HEK293 (cell line): ENCODE data around the gene PYCARD.
"Not testable (repeated sequence)": the region's sequence is repeated elsewhere in the genome, so short reads cannot be mapped to it uniquely, and the experiment has no call there.

ENCODE experiments used
- CTCF ChIA-PET: fragments of 350-600 bp; formaldehyde crosslinking; extraction: SDS; loops from one replicate; lab custom pipeline; 2021; ENCODE audit warnings: antibody characterized with exemption; lab: Yijun Ruan, JAX
- POLR2A ChIA-PET: fragments of 300-600 bp; formaldehyde crosslinking; extraction: SDS; loops from one replicate; lab custom pipeline; 2020; ENCODE audit warnings: antibody characterized with exemption, inconsistent platforms; lab: Yijun Ruan, JAX
- H3K27ac ChIP-seq: fragments of 200-500 bp; sonication (Bioruptor generic); 2 replicates; pipeline ENCODE4 v1.5.1; 2014; ENCODE audit warnings: low read depth, low read length, control low read depth, inconsistent platforms; ENCODE audit errors: extremely low read depth
- H3K36me3 ChIP-seq, 2 experiments: fragments of 200-500 bp in 1 of 2; sonication (Bioruptor generic) in 1 of 2; 1 replicate in 1 of 2; 2 replicates in 1 of 2; pipeline ENCODE4 v1.5.1; 2014 to 2017; ENCODE audit warnings: inconsistent platforms in 2 of 2, low read length in 2 of 2; ENCODE audit not compliant: control insufficient read depth in 2 of 2, insufficient read depth in 1 of 2
- H3K4me1 ChIP-seq: fragments of 200-500 bp; sonication (Bioruptor generic); 2 replicates; pipeline ENCODE4 v1.5.1; 2014; ENCODE audit warnings: mild to moderate bottlenecking, low read length, inconsistent platforms; ENCODE audit not compliant: control insufficient read depth, insufficient read depth
- H3K4me3 ChIP-seq: 2 replicates; pipeline ENCODE4 v1.5.1; 2011; ENCODE audit warnings: low read depth, mild to moderate bottlenecking, control low read depth, low read length, moderate library complexity
- H3K9me3 ChIP-seq: fragments of 200-500 bp; sonication (Bioruptor generic); 2 replicates; pipeline ENCODE4 v1.5.1; 2014; ENCODE audit warnings: low read depth, low read length, inconsistent platforms; ENCODE audit not compliant: control insufficient read depth, insufficient read depth
- BCL11A ChIP-seq: fragments of 450-650 bp; formaldehyde crosslinking; IDR thresholded peaks from 2 replicates; pipeline ENCODE4 v1.5.1; 2016; ENCODE audit warnings: low read depth, missing biosample characterization, missing genetic modification characterization
- MEIS1 ChIP-seq: sonication (generic); formaldehyde crosslinking; IDR thresholded peaks from 2 replicates; pipeline ENCODE4 v1.8.1; 2022; ENCODE audit warnings: missing genetic modification reagents, mild to moderate bottlenecking, borderline replicate concordance
- SCRT1 ChIP-seq: fragments of 450-650 bp; formaldehyde crosslinking; IDR thresholded peaks from 2 replicates; pipeline ENCODE4 v1.5.1; 2016; ENCODE audit warnings: missing biosample characterization, missing genetic modification characterization, borderline replicate concordance
- SETDB1 ChIP-seq: IDR thresholded peaks from one replicate; pipeline ENCODE4 v1.6.1; 2017; ENCODE audit warnings: mild to moderate bottlenecking, low read length, moderate library complexity, mixed read lengths; ENCODE audit not compliant: insufficient read length
- SP2 ChIP-seq: fragments of 450-650 bp; formaldehyde crosslinking; IDR thresholded peaks from 2 replicates; pipeline ENCODE4 v1.5.1; 2016; ENCODE audit warnings: missing biosample characterization, missing genetic modification characterization
- YY2 ChIP-seq: fragments of 450-650 bp; formaldehyde crosslinking; IDR thresholded peaks from 2 replicates; pipeline ENCODE4 v1.5.1; 2016; ENCODE audit warnings: missing biosample characterization, missing genetic modification characterization
- ZBTB21 ChIP-seq: fragments of 450-650 bp; formaldehyde crosslinking; IDR thresholded peaks from 2 replicates; pipeline ENCODE4 v1.5.1; 2017; ENCODE audit warnings: missing biosample characterization, missing genetic modification characterization
- ZBTB8A ChIP-seq: fragments of 450-650 bp; formaldehyde crosslinking; IDR thresholded peaks from 2 replicates; pipeline ENCODE4 v1.5.1; 2016; ENCODE audit warnings: missing biosample characterization, missing genetic modification characterization
- ZFHX2 ChIP-seq: fragments of 450-650 bp; formaldehyde crosslinking; conservative IDR thresholded peaks from 2 replicates; pipeline ENCODE4 v1.5.1; 2016; ENCODE audit warnings: missing biosample characterization, missing genetic modification characterization
- ZFP3 ChIP-seq: fragments of 450-650 bp; formaldehyde crosslinking; IDR thresholded peaks from 2 replicates; pipeline ENCODE4 v1.5.1; 2016; ENCODE audit warnings: low read depth, missing biosample characterization, missing genetic modification characterization
- ZNF10 ChIP-seq: fragments of 450-650 bp; formaldehyde crosslinking; IDR thresholded peaks from 2 replicates; pipeline ENCODE4 v1.5.1; 2017; ENCODE audit warnings: missing biosample characterization, missing genetic modification characterization
- ZNF121 ChIP-seq: fragments of 450-650 bp; formaldehyde crosslinking; IDR thresholded peaks from 2 replicates; pipeline ENCODE4 v1.5.1; 2016; ENCODE audit warnings: missing biosample characterization, missing genetic modification characterization
- ZNF157 ChIP-seq: fragments of 450-650 bp; formaldehyde crosslinking; IDR thresholded peaks from 2 replicates; pipeline ENCODE4 v1.5.1; 2016; ENCODE audit warnings: missing biosample characterization, missing genetic modification characterization
- ZNF214 ChIP-seq: fragments of 450-650 bp; formaldehyde crosslinking; IDR thresholded peaks from 2 replicates; pipeline ENCODE4 v1.5.1; 2017; ENCODE audit warnings: missing biosample characterization, mild to moderate bottlenecking, missing genetic modification characterization, borderline replicate concordance
- ZNF354C ChIP-seq: fragments of 450-650 bp; formaldehyde crosslinking; IDR thresholded peaks from 2 replicates; pipeline ENCODE4 v1.5.1; 2016; ENCODE audit warnings: missing biosample characterization, missing genetic modification characterization, low read depth, borderline replicate concordance
- ZNF362 ChIP-seq: fragments of 450-650 bp; formaldehyde crosslinking; IDR thresholded peaks from 2 replicates; pipeline ENCODE4 v1.5.1; 2016; ENCODE audit warnings: missing biosample characterization, missing genetic modification characterization
- ZNF398 ChIP-seq: fragments of 450-650 bp; formaldehyde crosslinking; IDR thresholded peaks from 2 replicates; pipeline ENCODE4 v1.5.1; 2017; ENCODE audit warnings: missing biosample characterization, missing genetic modification characterization
- ZNF426 ChIP-seq: fragments of 450-650 bp; formaldehyde crosslinking; IDR thresholded peaks from 2 replicates; pipeline ENCODE4 v1.5.1; 2017; ENCODE audit warnings: missing biosample characterization, missing genetic modification characterization, mild to moderate bottlenecking, inconsistent platforms, moderate library complexity
- ZNF433 ChIP-seq: fragments of 450-650 bp; formaldehyde crosslinking; IDR thresholded peaks from 2 replicates; pipeline ENCODE4 v1.5.1; 2016; ENCODE audit warnings: missing biosample characterization, missing genetic modification characterization, low read depth
- ZNF514 ChIP-seq: fragments of 450-650 bp; formaldehyde crosslinking; IDR thresholded peaks from 2 replicates; pipeline ENCODE4 v1.5.1; 2016; ENCODE audit warnings: missing biosample characterization, missing genetic modification characterization
- ZNF623 ChIP-seq: fragments of 450-650 bp; formaldehyde crosslinking; IDR thresholded peaks from 2 replicates; pipeline ENCODE4 v1.5.1; 2016; ENCODE audit warnings: missing biosample characterization, missing genetic modification characterization
- ZNF658 ChIP-seq: fragments of 450-650 bp; formaldehyde crosslinking; IDR thresholded peaks from 2 replicates; pipeline ENCODE4; 2016; ENCODE audit warnings: missing biosample characterization, missing genetic modification characterization
- ZNF701 ChIP-seq: fragments of 450-650 bp; formaldehyde crosslinking; IDR thresholded peaks from 2 replicates; pipeline ENCODE4 v1.5.1; 2016; ENCODE audit warnings: missing biosample characterization, missing genetic modification characterization
- ZNF707 ChIP-seq: fragments of 450-650 bp; formaldehyde crosslinking; IDR thresholded peaks from 2 replicates; pipeline ENCODE4 v1.5.1; 2016; ENCODE audit warnings: missing biosample characterization, missing genetic modification characterization
- ZNF747 ChIP-seq: fragments of 450-650 bp; formaldehyde crosslinking; IDR thresholded peaks from 2 replicates; pipeline ENCODE4 v1.5.1; 2016; ENCODE audit warnings: missing biosample characterization, missing genetic modification characterization
- TF ChIP-seq, protein P1 (sequence below): fragments of 450-650 bp; formaldehyde crosslinking; IDR thresholded peaks from 2 replicates; pipeline ENCODE4 v1.5.1; 2016; ENCODE audit warnings: missing biosample characterization, missing genetic modification characterization
- TF ChIP-seq, protein P2 (sequence below): fragments of 450-650 bp; formaldehyde crosslinking; IDR thresholded peaks from 2 replicates; pipeline ENCODE4 v1.5.1; 2016; ENCODE audit warnings: missing biosample characterization, missing genetic modification characterization
- TF ChIP-seq, protein P3 (sequence below): fragments of 450-650 bp; formaldehyde crosslinking; IDR thresholded peaks from 2 replicates; pipeline ENCODE4 v1.5.1; 2016; ENCODE audit warnings: missing biosample characterization, missing genetic modification characterization

PYCARD gene

GRCh38 chr16:31248344-31248743 is 45.8 kb upstream of the PYCARD start:
- POLR2A ChIA-PET = no interaction called here
- CTCF ChIA-PET = interaction anchor here (0.5 kb wide), 1 partner anchor 621 kb away, joined by 3 read pairs; no protein-coding TSS in a partner anchor
- no peaks in the 10 kb centered on the region for H3K9me3 ChIP-seq
- TF ChIP-seq ZNF10 (tag by site-specific recombination) (no peak), SP2 (no peak), YY2 (tag by site-specific recombination) (no peak), ZNF701 (tag by site-specific recombination) (no peak), ZNF121 (no peak), ZNF157 (tag by site-specific recombination) (no peak), ZNF214 (tag by site-specific recombination) (no peak), ZNF658 (tag by site-specific recombination) (no peak), SETDB1 (no peak), ZNF433 (tag by site-specific recombination) (no peak), ZNF362 (tag by site-specific recombination) (no peak), ZNF354C (no peak), ZNF707 (tag by site-specific recombination) (no peak), MEIS1 (CRISPR knock-in tag) (no peak)
- TF ChIP-seq, protein P1, sequence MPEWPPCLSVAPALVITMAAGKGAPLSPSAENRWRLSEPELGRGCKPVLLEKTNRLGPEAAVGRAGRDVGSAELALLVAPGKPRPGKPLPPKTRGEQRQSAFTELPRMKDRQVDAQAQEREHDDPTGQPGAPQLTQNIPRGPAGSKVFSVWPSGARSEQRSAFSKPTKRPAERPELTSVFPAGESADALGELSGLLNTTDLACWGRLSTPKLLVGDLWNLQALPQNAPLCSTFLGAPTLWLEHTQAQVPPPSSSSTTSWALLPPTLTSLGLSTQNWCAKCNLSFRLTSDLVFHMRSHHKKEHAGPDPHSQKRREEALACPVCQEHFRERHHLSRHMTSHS (tag by site-specific recombination) = no peak
- TF ChIP-seq, all 188 proteins: peak for 0
- Histone ChIP-seq H3K4me3 (no peak overlapping the region), H3K36me3 (no peaks in the 10 kb centered on the region), H3K4me1 (no peaks in the 10 kb centered on the region), H3K27ac (no peak overlapping the region)

DNA sequence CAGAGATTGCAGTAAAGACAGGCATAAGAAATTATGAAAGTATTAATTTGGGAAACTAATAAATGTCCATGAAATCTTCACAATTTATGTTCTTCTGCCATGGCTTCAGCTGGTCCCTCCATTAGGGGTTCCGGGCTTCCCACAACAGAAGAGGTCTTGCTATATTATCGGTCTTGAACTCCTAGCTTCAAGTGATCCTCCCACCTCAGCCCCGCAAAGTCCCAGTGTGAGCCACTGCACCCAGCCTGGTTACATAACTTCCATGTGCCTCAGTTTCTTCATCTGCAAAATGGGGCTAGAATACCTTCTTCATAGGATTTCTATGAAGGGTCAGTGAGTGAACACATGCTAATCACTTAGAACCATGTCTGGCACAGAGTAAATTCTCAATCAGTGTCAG is 43.7 kb upstream of the PYCARD start:
- H3K27ac ChIP-seq = no peak overlapping the region
- ChIA-PET POLR2A (no interaction called here), CTCF (no interaction called here)
- H3K9me3 ChIP-seq = no peaks in the 10 kb centered on the region
- H3K4me1 ChIP-seq = no peaks in the 10 kb centered on the region
- H3K36me3 ChIP-seq = no peaks in the 10 kb centered on the region
- TF ChIP-seq ZBTB21 (tag by site-specific recombination) = no peak
- TF ChIP-seq ZNF426 (tag by site-specific recombination) = no peak
- no peak for TF ChIP-seq SCRT1 (tag by site-specific recombination)
- no peak for TF ChIP-seq ZNF514
- no peak for TF ChIP-seq BCL11A (tag by site-specific recombination)
- TF ChIP-seq ZFHX2 = no peak
- TF ChIP-seq MEIS1 (CRISPR knock-in tag) = no peak
- no peak for TF ChIP-seq ZFP3
- no peak for TF ChIP-seq ZBTB8A (tag by site-specific recombination)
- TF ChIP-seq ZNF747 (tag by site-specific recombination) = no peak
- TF ChIP-seq ZNF398 (tag by site-specific recombination) = no peak
- TF ChIP-seq, protein P2, sequence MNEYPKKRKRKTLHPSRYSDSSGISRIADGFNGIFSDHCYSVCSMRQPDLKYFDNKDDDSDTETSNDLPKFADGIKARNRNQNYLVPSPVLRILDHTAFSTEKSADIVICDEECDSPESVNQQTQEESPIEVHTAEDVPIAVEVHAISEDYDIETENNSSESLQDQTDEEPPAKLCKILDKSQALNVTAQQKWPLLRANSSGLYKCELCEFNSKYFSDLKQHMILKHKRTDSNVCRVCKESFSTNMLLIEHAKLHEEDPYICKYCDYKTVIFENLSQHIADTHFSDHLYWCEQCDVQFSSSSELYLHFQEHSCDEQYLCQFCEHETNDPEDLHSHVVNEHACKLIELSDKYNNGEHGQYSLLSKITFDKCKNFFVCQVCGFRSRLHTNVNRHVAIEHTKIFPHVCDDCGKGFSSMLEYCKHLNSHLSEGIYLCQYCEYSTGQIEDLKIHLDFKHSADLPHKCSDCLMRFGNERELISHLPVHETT (tag by site-specific recombination) = no peak
- no peak for TF ChIP-seq SP2
- no peak for TF ChIP-seq YY2 (tag by site-specific recombination)
- TF ChIP-seq, protein P3, sequence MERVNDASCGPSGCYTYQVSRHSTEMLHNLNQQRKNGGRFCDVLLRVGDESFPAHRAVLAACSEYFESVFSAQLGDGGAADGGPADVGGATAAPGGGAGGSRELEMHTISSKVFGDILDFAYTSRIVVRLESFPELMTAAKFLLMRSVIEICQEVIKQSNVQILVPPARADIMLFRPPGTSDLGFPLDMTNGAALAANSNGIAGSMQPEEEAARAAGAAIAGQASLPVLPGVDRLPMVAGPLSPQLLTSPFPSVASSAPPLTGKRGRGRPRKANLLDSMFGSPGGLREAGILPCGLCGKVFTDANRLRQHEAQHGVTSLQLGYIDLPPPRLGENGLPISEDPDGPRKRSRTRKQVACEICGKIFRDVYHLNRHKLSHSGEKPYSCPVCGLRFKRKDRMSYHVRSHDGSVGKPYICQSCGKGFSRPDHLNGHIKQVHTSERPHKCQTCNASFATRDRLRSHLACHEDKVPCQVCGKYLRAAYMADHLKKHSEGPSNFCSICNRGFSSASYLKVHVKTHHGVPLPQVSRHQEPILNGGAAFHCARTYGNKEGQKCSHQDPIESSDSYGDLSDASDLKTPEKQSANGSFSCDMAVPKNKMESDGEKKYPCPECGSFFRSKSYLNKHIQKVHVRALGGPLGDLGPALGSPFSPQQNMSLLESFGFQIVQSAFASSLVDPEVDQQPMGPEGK (tag by site-specific recombination) = no peak
- no peak for TF ChIP-seq ZNF623
- no peak overlapping the region for H3K4me3 ChIP-seq

DNA sequence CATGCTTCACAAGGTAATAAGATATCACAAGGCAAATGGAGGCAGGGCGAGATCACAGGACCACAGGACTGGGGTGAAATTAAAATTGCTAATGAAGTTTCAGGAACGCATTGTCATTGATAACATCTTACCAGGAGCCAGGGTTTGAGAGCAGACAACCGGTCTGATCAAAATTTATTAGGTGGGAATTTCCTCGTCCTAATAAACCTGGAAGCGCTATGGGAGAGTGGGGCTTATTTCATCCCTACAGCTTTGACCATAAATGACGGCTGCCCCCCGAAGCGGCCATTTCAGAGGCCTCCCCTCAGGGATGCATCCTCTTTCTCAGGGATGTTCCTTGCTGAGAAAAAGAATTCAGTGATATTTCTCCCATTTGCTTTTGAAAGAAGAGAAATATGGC is 43.0 kb upstream of the PYCARD start:
- H3K27ac ChIP-seq, H3K4me1 ChIP-seq, H3K36me3 ChIP-seq, POLR2A ChIA-PET, CTCF ChIA-PET, H3K9me3 ChIP-seq, H3K4me3 ChIP-seq: not testable (repeated sequence)
